Measurements from ENCODE around the gene ZNF681. TPM values are rescaled to one million over a fixed set of nuclear protein-coding genes. Genes with fewer than 3 reads are reported as not detected.
A peak's percentile ranks its signal among the peaks of the same experiment; 100 is the strongest.
"Not testable (repeated sequence)": the region's sequence is repeated elsewhere in the genome, so short reads cannot be mapped to it uniquely, and the experiment has no call there.

Gene ZNF681
- total RNA-seq, 2 donors from 2014 or later, result 2.9 to 3.0 TPM

GRCh38 chr19:23769691-23770468, 11.2 kb upstream of the ZNF681 start:
- H3K27me3 Mint-ChIP-seq, result no peaks in the 10 kb centered on the region
- H3K4me1 Mint-ChIP-seq (ENCODE audit: low read depth in 2 of 2), result peaks cover 29 to 31% of the 10 kb centered on the region in 2 donors
- no peak overlapping the region for H3K4me3 Mint-ChIP-seq
- peaks cover 8% of the 10 kb centered on the region for H3K36me3 Mint-ChIP-seq
- ATAC-seq (no peak), DNase-seq (ENCODE audit: low spot score) (no peak)
- no peaks in the 10 kb centered on the region for H3K9me3 Mint-ChIP-seq
- no peak overlapping the region for H3K27ac Mint-ChIP-seq

GRCh38 chr19:23766951-23767350, 8.3 kb upstream of the ZNF681 start:
- Mint-ChIP-seq H3K9me3 (no peaks in the 10 kb centered on the region), H3K4me1 (ENCODE audit: low read depth in 2 of 2) (peaks cover 20 to 24% of the 10 kb centered on the region in 2 donors), H3K36me3 (peaks cover 4% of the 10 kb centered on the region), H3K27me3 (no peaks in the 10 kb centered on the region), H3K27ac (no peak overlapping the region), H3K4me3 (no peak overlapping the region)
- DNase-seq (ENCODE audit: low spot score), result no peak
- ATAC-seq, result no peak

GRCh38 chr19:23764781-23765180, 6.1 kb upstream of the ZNF681 start:
- no peak for DNase-seq (ENCODE audit: low spot score)
- Mint-ChIP-seq H3K36me3 (no peaks in the 10 kb centered on the region), H3K9me3 (no peaks in the 10 kb centered on the region), H3K27ac (peak overlapping the region in 1 of 2 donors; percentile 3), H3K4me1 (ENCODE audit: low read depth in 2 of 2) (peaks cover 11 to 16% of the 10 kb centered on the region in 2 donors), H3K27me3 (no peaks in the 10 kb centered on the region), H3K4me3 (peak overlapping the region; percentile 85)
- no peak for ATAC-seq

- peak overlapping the region; percentile 85 for H3K4me3 Mint-ChIP-seq
- H3K27ac Mint-ChIP-seq, result peak overlapping the region in 1 of 2 donors; percentile 65
- H3K4me1 Mint-ChIP-seq (ENCODE audit: low read depth in 2 of 2), result peaks cover 18 to 22% of the 10 kb centered on the region in 2 donors
- H3K27me3 Mint-ChIP-seq, result no peaks in the 10 kb centered on the region
- peak; percentile 85 to 90 for ATAC-seq
- H3K9me3 Mint-ChIP-seq, result no peaks in the 10 kb centered on the region
- peak; percentile 82 for DNase-seq (ENCODE audit: low spot score)
- no peaks in the 10 kb centered on the region for H3K36me3 Mint-ChIP-seq
Measured at GRCh38 chr19:23762884-23763711, 4.4 kb upstream of the ZNF681 start.

GRCh38 chr19:23762548-23762883, 3.8 kb upstream of the ZNF681 start:
- H3K9me3 Mint-ChIP-seq, result no peaks in the 10 kb centered on the region
- no peaks in the 10 kb centered on the region for H3K36me3 Mint-ChIP-seq
- H3K27me3 Mint-ChIP-seq, result no peaks in the 10 kb centered on the region
- H3K4me1 Mint-ChIP-seq (ENCODE audit: low read depth in 2 of 2), result peaks cover 18 to 22% of the 10 kb centered on the region in 2 donors
- DNase-seq (ENCODE audit: low spot score) (no peak), ATAC-seq (no peak)
- H3K27ac Mint-ChIP-seq, result peak overlapping the region in 1 of 2 donors; percentile 65
- H3K4me3 Mint-ChIP-seq, result peak overlapping the region; percentile 85

GRCh38 chr19:23760326-23760725, 1.6 kb upstream of the ZNF681 start:
- H3K27ac Mint-ChIP-seq; H3K9me3 Mint-ChIP-seq; H3K36me3 Mint-ChIP-seq; ATAC-seq; H3K27me3 Mint-ChIP-seq; DNase-seq (ENCODE audit: low spot score): not testable (repeated sequence)
- peak overlapping the region; percentile 25 for H3K4me3 Mint-ChIP-seq
- H3K4me1 Mint-ChIP-seq (ENCODE audit: low read depth in 2 of 2), result peaks cover 18 to 25% of the 10 kb centered on the region in 2 donors

GRCh38 chr19:23743633-23744232, 15.0 kb downstream of the ZNF681 start:
- H3K27me3 Mint-ChIP-seq; H3K4me1 Mint-ChIP-seq (ENCODE audit: low read depth in 2 of 2); DNase-seq (ENCODE audit: low spot score); H3K27ac Mint-ChIP-seq; H3K4me3 Mint-ChIP-seq; ATAC-seq: not testable (repeated sequence)
- H3K9me3 Mint-ChIP-seq, result peaks cover 10% of the 10 kb centered on the region
- H3K36me3 Mint-ChIP-seq, result peaks cover 47% of the 10 kb centered on the region

- H3K4me1 Mint-ChIP-seq (ENCODE audit: low read depth in 2 of 2); DNase-seq (ENCODE audit: low spot score); H3K4me3 Mint-ChIP-seq; H3K9me3 Mint-ChIP-seq; H3K27ac Mint-ChIP-seq; ATAC-seq; H3K27me3 Mint-ChIP-seq: not testable (repeated sequence)
- peaks cover 12% of the 10 kb centered on the region for H3K36me3 Mint-ChIP-seq
Measured at GRCh38 chr19:23730729-23731465, 27.8 kb downstream of the ZNF681 start.

- H3K9me3 Mint-ChIP-seq; H3K4me3 Mint-ChIP-seq; DNase-seq (ENCODE audit: low spot score); ATAC-seq; H3K36me3 Mint-ChIP-seq; H3K4me1 Mint-ChIP-seq (ENCODE audit: low read depth in 2 of 2); H3K27me3 Mint-ChIP-seq; H3K27ac Mint-ChIP-seq: not testable (repeated sequence)
Measured at GRCh38 chr19:23724161-23724560, 34.5 kb downstream of the ZNF681 start.

GRCh38 chr19:23718802-23719201, 39.9 kb downstream of the ZNF681 start:
- DNase-seq (ENCODE audit: low spot score) (no peak), ATAC-seq (no peak)
- Mint-ChIP-seq H3K4me3 (no peak overlapping the region), H3K27ac (no peak overlapping the region), H3K4me1 (ENCODE audit: low read depth in 2 of 2) (peaks cover 0 to 6% of the 10 kb centered on the region in 2 donors), H3K36me3 (no peaks in the 10 kb centered on the region), H3K9me3 (peaks cover 4% of the 10 kb centered on the region), H3K27me3 (peaks cover 0 to 6% of the 10 kb centered on the region in 2 donors)

- Mint-ChIP-seq H3K36me3 (no peaks in the 10 kb centered on the region), H3K9me3 (peaks cover 4% of the 10 kb centered on the region), H3K27me3 (peaks cover 0 to 6% of the 10 kb centered on the region in 2 donors), H3K27ac (no peak overlapping the region), H3K4me3 (no peak overlapping the region), H3K4me1 (ENCODE audit: low read depth in 2 of 2) (peaks cover 0 to 6% of the 10 kb centered on the region in 2 donors)
- no peak for DNase-seq (ENCODE audit: low spot score)
- no peak for ATAC-seq
Measured at GRCh38 chr19:23716792-23717191, 41.9 kb downstream of the ZNF681 start.

- no peaks in the 10 kb centered on the region for H3K4me1 Mint-ChIP-seq (ENCODE audit: low read depth in 2 of 2)
- no peaks in the 10 kb centered on the region for H3K9me3 Mint-ChIP-seq
- no peaks in the 10 kb centered on the region for H3K36me3 Mint-ChIP-seq
- no peaks in the 10 kb centered on the region for H3K27me3 Mint-ChIP-seq
- DNase-seq (ENCODE audit: low spot score) (no peak), ATAC-seq (no peak)
- no peak overlapping the region for H3K27ac Mint-ChIP-seq
- no peak overlapping the region for H3K4me3 Mint-ChIP-seq
Measured at GRCh38 chr19:23709347-23709746, 49.3 kb downstream of the ZNF681 start.

- ATAC-seq (no peak), DNase-seq (ENCODE audit: low spot score) (no peak)
- Mint-ChIP-seq H3K9me3 (no peaks in the 10 kb centered on the region), H3K27ac (no peak overlapping the region), H3K4me3 (no peak overlapping the region), H3K4me1 (ENCODE audit: low read depth in 2 of 2) (no peaks in the 10 kb centered on the region), H3K36me3 (no peaks in the 10 kb centered on the region), H3K27me3 (peaks cover 2 to 7% of the 10 kb centered on the region in 2 donors)
Measured at GRCh38 chr19:23706657-23707056, 52.0 kb downstream of the ZNF681 start.

Measured in natural killer cell treated with Interleukin-12 subunit alpha and Interleukin-12 subunit beta and Interleukin-15 and Interleukin-18, amount 100 ng/mL, for 72 hours (primary cell).